ENCODE measurements around the gene ERO1B.

DNA sequence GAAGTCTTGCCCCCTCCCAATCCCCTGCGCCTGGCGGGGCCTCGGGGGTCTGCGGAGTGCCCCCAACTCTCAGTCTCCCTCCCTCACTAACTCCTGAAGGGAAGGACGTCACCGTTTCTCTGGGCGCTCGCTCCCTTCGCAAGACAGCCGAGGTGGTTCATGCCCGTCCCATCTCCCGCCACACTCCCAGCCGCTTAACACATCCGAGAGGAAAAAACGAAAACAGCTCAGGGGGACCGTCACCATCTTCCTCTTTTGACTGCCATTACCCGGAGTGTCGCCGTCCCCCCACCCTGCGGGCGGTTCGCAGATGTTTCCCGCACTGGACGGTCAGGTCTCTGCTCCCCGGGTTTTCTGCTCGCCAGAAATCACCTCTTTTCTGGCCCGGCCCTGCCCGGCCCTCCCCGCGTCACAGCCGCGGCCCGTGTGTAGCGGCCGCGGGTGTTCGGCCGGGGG lies 532 bp downstream of the ERO1B start:
- TF ChIP-seq EP300 (IDR thresholded peaks at IDR 0.05; ENCODE audit: borderline replicate concordance) (no peak), TEAD4 (IDR thresholded peaks at IDR 0.05) (no peak), TCF12 (IDR thresholded peaks at IDR 0.05; ENCODE audit: low read depth) (no peak), FOXM1 (IDR thresholded peaks at IDR 0.05; ENCODE audit: borderline replicate concordance, low read depth) (no peak), TAF1 (IDR thresholded peaks at IDR 0.05; ENCODE audit: low read depth) (no peak), CEBPB (IDR thresholded peaks at IDR 0.05) (no peak), RAD21 (IDR thresholded peaks at IDR 0.05; ENCODE audit: low read depth) (no peak)
- TF ChIP-seq, protein P1, sequence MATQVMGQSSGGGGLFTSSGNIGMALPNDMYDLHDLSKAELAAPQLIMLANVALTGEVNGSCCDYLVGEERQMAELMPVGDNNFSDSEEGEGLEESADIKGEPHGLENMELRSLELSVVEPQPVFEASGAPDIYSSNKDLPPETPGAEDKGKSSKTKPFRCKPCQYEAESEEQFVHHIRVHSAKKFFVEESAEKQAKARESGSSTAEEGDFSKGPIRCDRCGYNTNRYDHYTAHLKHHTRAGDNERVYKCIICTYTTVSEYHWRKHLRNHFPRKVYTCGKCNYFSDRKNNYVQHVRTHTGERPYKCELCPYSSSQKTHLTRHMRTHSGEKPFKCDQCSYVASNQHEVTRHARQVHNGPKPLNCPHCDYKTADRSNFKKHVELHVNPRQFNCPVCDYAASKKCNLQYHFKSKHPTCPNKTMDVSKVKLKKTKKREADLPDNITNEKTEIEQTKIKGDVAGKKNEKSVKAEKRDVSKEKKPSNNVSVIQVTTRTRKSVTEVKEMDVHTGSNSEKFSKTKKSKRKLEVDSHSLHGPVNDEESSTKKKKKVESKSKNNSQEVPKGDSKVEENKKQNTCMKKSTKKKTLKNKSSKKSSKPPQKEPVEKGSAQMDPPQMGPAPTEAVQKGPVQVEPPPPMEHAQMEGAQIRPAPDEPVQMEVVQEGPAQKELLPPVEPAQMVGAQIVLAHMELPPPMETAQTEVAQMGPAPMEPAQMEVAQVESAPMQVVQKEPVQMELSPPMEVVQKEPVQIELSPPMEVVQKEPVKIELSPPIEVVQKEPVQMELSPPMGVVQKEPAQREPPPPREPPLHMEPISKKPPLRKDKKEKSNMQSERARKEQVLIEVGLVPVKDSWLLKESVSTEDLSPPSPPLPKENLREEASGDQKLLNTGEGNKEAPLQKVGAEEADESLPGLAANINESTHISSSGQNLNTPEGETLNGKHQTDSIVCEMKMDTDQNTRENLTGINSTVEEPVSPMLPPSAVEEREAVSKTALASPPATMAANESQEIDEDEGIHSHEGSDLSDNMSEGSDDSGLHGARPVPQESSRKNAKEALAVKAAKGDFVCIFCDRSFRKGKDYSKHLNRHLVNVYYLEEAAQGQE (IDR thresholded peaks at IDR 0.05; ENCODE audit: low read depth): no peak
- TF ChIP-seq, protein P2, sequence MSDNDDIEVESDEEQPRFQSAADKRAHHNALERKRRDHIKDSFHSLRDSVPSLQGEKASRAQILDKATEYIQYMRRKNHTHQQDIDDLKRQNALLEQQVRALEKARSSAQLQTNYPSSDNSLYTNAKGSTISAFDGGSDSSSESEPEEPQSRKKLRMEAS (IDR thresholded peaks at IDR 0.05): no peak

All from Ishikawa (cell line).